Measurements from ENCODE around the gene RCOR1. TPM values are rescaled to one million over a fixed set of nuclear protein-coding genes. Genes with fewer than 3 reads are reported as not detected.
A peak's percentile ranks its signal among the peaks of the same experiment; 100 is the strongest.

The RCOR1 gene
- polyA plus RNA-seq, 1 donor from 2014 or later = 10.4 TPM

GRCh38 chr14:102593825-102594137 is 1.3 kb downstream of the RCOR1 start:
- H3K9me3 ChIP-seq (ENCODE audit: low read length) = no peaks in the 10 kb centered on the region
- H3K4me3 ChIP-seq (ENCODE audit: low read length) = peak overlapping the region; percentile 92
- no peaks in the 10 kb centered on the region for H4K20me1 ChIP-seq (ENCODE audit: insufficient read depth)
- H3K27ac ChIP-seq (ENCODE audit: low read length) = no peak overlapping the region
- H3K36me3 ChIP-seq (ENCODE audit: insufficient read depth, low read length) = no peaks in the 10 kb centered on the region
- H3F3A ChIP-seq (ENCODE audit: insufficient read depth, low read length, poor library complexity, severe bottlenecking) = no peaks in the 10 kb centered on the region
- peaks cover 26% of the 10 kb centered on the region for H3K79me2 ChIP-seq (replicated peaks; ENCODE audit: insufficient read depth, low read length)
- no peak for TF ChIP-seq TAF1 (IDR thresholded peaks at IDR 0.05; ENCODE audit: low read depth)
- no peak for TF ChIP-seq POLR2AphosphoS5 (IDR thresholded peaks at IDR 0.05)
- no peak for TF ChIP-seq RAD21 (conservative IDR thresholded peaks at IDR 0.05)
- no peak for TF ChIP-seq REST (IDR thresholded peaks at IDR 0.05; ENCODE audit: borderline replicate concordance)
- TF ChIP-seq MXI1 (conservative IDR thresholded peaks at IDR 0.05; ENCODE audit: poor library complexity, severe bottlenecking) = no peak
- no peak for TF ChIP-seq EZH2 (IDR thresholded peaks at IDR 0.05; ENCODE audit: borderline replicate concordance, insufficient read depth, low read length, poor library complexity, severe bottlenecking)
- TF ChIP-seq CTCF (IDR thresholded peaks at IDR 0.05; ENCODE audit: poor library complexity, severe bottlenecking) = no peak
- H3K27me3 ChIP-seq (ENCODE audit: insufficient read depth, low read depth, low read length) = no peaks in the 10 kb centered on the region
- H3K9me2 ChIP-seq (ENCODE audit: insufficient read depth, low read length) = no peaks in the 10 kb centered on the region
- H3K9ac ChIP-seq (ENCODE audit: low read length) = peak overlapping the region; percentile 59
- H3K4me2 ChIP-seq (ENCODE audit: low read length) = peak overlapping the region; percentile 74
- H2AFZ ChIP-seq (ENCODE audit: low read depth, low read length) = no peak overlapping the region

GRCh38 chr14:102594514-102595175 is 2.2 kb downstream of the RCOR1 start:
- TF ChIP-seq TAF1 (IDR thresholded peaks at IDR 0.05; ENCODE audit: low read depth) = no peak
- TF ChIP-seq CTCF (IDR thresholded peaks at IDR 0.05; ENCODE audit: poor library complexity, severe bottlenecking) = peak; percentile 65
- no peak for TF ChIP-seq MXI1 (conservative IDR thresholded peaks at IDR 0.05; ENCODE audit: poor library complexity, severe bottlenecking)
- no peak for TF ChIP-seq SMC3 (conservative IDR thresholded peaks at IDR 0.05; ENCODE audit: poor library complexity)
- no peak for TF ChIP-seq RAD21 (conservative IDR thresholded peaks at IDR 0.05)
- Histone ChIP-seq H3K27ac (ENCODE audit: low read length) (no peak overlapping the region), H3K9ac (ENCODE audit: low read length) (peak overlapping the region; percentile 59), H3K9me3 (ENCODE audit: low read length) (no peaks in the 10 kb centered on the region), H3K4me2 (ENCODE audit: low read length) (peak overlapping the region; percentile 74), H2AFZ (ENCODE audit: low read depth, low read length) (no peak overlapping the region), H3K9me2 (ENCODE audit: insufficient read depth, low read length) (no peaks in the 10 kb centered on the region), H4K20me1 (ENCODE audit: insufficient read depth) (no peaks in the 10 kb centered on the region), H3K36me3 (ENCODE audit: insufficient read depth, low read length) (no peaks in the 10 kb centered on the region), H3K4me3 (ENCODE audit: low read length) (peak overlapping the region; percentile 92), H3K79me2 (replicated peaks; ENCODE audit: insufficient read depth, low read length) (peaks cover 30% of the 10 kb centered on the region), H3K27me3 (ENCODE audit: insufficient read depth, low read depth, low read length) (no peaks in the 10 kb centered on the region), H3F3A (ENCODE audit: insufficient read depth, low read length, poor library complexity, severe bottlenecking) (no peaks in the 10 kb centered on the region)

Measured in neural cell (in vitro differentiated cells).